NCI-H82 (cell line): ENCODE measurements around the gene NETO2.
"Not testable (repeated sequence)": the region's sequence is repeated elsewhere in the genome, so short reads cannot be mapped to it uniquely, and the experiment has no call there.

Source experiments
- DNase-seq: peaks from one replicate; lab custom pipeline; 2025; lab: John Stamatoyannopoulos, UW

Gene NETO2

GRCh38 chr16:47136099-47136842 is 7.5 kb downstream of the NETO2 start:
- no peak for DNase-seq

- DNase-seq, result no peak
Observed at GRCh38 chr16:47134550-47134949, 9.2 kb downstream of the NETO2 start.

- no peak for DNase-seq
Observed at GRCh38 chr16:47132308-47132707, 11.4 kb downstream of the NETO2 start.

- no peak for DNase-seq
Observed at GRCh38 chr16:47129755-47130435, 13.8 kb downstream of the NETO2 start.

- no peak for DNase-seq
Observed at GRCh38 chr16:47127541-47127940, 16.2 kb downstream of the NETO2 start.

- DNase-seq, result no peak
Observed at GRCh38 chr16:47125757-47126156, 18.0 kb downstream of the NETO2 start.

- no peak for DNase-seq
Observed at GRCh38 chr16:47113130-47113529, 30.6 kb downstream of the NETO2 start.

GRCh38 chr16:47110939-47111338 is 32.8 kb downstream of the NETO2 start:
- peak; percentile 18 for DNase-seq

- DNase-seq, result no peak
Observed at GRCh38 chr16:47109361-47109760, 34.4 kb downstream of the NETO2 start.

GRCh38 chr16:47102921-47103320 is 40.8 kb downstream of the NETO2 start:
- not testable (repeated sequence) for DNase-seq

GRCh38 chr16:47097154-47097553 is 46.6 kb downstream of the NETO2 start:
- not testable (repeated sequence) for DNase-seq

- DNase-seq, result no peak
Observed at GRCh38 chr16:47096297-47096696, 47.4 kb downstream of the NETO2 start.

- DNase-seq, result no peak
Observed at GRCh38 chr16:47084198-47084597, 59.5 kb downstream of the NETO2 start.

- no peak for DNase-seq
Observed at GRCh38 chr16:47082099-47082865, 61.5 kb downstream of the NETO2 start.

GRCh38 chr16:47081115-47081514 is 62.6 kb downstream of the NETO2 start:
- no peak for DNase-seq

- no peak for DNase-seq
Observed at GRCh38 chr16:47079860-47080259, 63.9 kb downstream of the NETO2 start.

- peak; percentile 35 for DNase-seq
Observed at GRCh38 chr16:47073223-47074155, 70.3 kb downstream of the NETO2 start.

- no peak for DNase-seq
Observed at GRCh38 chr16:47072158-47072557, 71.6 kb downstream of the NETO2 start.

- DNase-seq, result no peak
Observed at GRCh38 chr16:47069841-47070584, 73.7 kb downstream of the NETO2 start.

- DNase-seq, result no peak
Observed at GRCh38 chr16:47069313-47069712, 74.4 kb downstream of the NETO2 start.

- DNase-seq, result no peak
Observed at GRCh38 chr16:47067203-47067602, 76.5 kb downstream of the NETO2 start.
